ENCODE measurements around the gene ATXN7L1.

The ATXN7L1 gene

DNA sequence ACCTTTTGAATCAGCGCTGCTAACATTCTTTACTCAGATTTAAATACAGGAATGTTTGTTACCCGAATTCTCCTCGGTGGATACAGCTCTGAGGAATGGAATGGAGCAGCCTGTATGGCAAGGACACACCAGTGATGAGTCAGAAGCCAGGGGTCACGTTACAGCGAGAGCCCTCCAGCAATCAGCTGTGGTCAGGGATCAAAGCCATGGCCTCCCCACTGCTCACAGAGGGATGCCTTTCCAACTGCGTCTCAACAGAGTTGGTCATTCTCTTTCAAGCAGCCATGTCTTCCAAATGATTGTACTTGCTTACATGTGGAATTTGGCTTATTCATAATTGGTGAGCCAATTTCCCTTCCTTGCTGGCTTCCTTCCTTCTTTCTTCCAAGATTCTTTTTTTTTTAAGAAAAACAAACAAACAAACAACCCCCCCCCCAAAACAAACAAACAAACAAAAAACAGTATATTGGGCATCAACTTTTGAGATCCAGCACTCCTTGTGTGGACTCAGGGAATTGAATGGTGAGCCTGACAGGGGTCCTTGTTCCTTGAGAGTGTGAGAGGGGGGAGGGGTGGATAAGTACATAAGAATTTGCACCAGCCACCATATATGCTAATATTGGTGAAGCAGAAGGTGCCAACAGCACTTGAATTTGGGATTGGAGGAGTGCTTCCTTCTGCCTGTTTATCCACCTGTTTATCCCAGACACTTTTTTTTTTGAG, 100.2 kb downstream of the ATXN7L1 start:
- no peak for DNase-seq

DNA sequence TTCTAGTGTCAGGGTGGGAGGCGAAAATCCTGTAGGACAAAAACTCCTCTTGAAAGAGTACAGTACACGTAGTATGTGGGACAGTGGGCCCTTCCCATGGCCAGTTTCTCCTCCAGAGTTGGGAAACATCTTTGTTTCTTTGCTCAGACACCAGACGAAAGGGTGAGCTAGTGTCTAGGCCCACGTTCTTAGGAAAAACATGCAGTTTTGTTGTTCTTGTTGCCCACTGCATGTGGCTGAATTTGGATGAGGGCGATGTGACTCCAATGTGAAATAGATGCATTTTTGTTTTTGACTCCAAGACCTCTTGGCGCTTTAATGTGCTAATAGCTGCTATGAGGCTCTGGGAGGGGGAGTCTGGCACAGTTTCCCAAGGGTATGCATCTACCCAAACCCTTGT, 100.8 kb downstream of the ATXN7L1 start:
- DNase-seq: no peak

DNA sequence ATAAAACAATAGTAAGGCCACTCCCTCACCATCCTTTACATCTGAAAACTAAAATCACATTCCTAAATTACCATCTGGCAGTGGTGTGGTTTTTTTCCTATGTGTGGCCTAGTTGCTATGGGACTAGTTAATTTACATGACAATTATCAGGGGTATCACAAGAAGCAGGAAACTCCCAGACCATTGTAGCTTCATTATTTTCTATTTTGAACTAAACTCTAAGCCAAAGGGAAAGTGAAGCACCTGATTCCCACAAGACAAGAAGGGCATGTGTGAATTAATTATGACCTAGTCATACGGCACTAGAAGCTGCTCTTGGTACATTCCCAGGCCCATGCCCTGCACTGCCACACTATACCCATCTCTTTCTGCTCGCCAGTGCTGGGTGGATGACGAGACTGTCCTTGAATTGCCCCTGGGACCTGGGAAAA, 103.4 kb downstream of the ATXN7L1 start:
- DNase-seq: no peak

DNA sequence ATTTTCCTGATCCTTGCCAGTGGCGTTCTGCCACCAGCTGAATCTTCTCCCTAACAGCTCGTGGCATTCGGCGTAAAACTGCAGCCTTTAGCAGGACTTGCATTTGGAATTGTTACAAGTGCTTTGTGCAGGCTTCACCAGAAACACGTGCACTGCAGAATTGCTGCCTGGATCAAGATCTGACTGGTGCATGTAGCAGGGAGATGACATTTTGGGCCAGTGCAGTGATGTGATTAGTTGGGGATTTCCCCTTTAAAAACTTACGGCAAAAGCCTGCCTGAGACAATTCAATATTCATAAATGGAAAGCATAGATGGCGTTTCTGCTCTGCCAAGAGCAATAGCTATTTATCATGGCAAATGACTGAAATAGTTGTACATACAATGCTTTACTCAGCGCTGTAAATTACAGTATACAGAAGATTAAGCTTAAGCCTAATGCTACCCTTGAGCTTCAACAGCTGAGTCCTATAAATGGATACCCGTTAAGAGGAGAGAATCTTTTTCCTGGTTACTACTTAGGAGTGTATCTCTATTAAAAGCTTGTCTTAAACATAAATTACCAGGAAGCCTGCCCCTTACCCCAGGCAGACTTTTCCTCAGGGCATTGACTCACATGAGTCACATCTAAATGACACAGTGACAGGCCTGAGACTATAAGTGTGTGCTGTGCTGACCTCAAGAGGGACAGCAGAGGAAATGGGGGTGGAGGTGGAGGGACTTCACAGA, 106.3 kb downstream of the ATXN7L1 start:
- no peak for DNase-seq

DNA sequence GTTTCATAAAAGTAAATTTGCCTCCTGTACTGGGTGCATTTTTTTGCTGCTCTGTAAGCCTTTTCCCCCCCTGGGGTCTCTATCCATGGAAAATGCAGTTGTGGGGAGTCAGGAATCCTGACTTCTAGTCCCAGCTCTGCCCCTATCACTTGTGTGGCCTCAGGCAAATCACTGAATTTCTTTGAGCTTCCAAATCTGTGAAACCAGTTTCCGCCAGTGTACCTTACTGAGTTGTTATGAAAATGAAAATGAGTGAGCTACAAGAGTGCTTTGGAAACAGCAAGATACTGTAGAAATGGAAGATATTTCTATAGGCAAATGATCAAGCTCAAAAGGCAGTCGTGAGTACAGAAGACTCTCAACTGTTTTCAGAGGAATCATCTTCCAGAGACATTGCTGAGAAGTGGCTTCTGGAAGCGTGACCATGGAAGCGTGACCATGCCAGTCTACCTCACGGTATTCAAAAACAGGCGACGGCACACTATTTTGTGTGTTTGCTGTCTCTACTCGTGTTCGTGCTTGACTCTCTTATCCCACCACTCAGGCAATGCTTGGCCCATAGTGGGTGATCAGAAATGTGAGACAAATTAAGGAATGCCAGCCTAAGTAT, 107.4 kb downstream of the ATXN7L1 start:
- DNase-seq: no peak

GRCh38 chr7:105768117-105768516, 108.3 kb downstream of the ATXN7L1 start:
- no peak for DNase-seq

DNA sequence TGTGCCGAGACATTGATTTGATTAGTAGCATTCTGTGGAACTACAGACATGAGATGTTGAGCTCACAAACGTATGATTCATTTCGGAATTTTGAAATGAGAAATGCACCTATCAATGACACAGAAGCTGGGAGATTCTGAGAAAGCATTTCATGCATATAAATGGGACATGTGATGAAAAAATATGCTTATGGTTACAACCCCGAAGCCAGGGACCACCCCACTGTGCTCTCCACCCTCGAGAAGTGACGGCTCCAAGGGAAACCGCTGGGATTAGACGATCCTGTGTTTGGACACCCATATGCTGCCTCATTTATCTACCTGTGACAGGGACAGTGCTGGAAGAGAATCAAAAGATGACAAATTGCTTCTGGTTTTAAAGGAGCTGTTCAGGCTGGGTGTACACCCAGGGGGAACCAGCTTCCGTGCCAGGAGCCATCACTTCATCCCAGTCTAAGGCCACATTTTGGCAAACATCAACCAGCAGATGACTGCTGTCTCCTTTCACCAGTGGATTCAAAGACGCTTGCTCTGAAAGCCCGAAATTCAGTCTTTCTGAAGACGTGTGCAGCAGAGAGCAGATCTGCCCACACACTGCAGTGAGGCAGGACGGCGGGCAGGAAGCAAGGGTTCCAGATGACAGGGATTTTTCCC, 109.9 kb downstream of the ATXN7L1 start:
- no peak for DNase-seq

DNA sequence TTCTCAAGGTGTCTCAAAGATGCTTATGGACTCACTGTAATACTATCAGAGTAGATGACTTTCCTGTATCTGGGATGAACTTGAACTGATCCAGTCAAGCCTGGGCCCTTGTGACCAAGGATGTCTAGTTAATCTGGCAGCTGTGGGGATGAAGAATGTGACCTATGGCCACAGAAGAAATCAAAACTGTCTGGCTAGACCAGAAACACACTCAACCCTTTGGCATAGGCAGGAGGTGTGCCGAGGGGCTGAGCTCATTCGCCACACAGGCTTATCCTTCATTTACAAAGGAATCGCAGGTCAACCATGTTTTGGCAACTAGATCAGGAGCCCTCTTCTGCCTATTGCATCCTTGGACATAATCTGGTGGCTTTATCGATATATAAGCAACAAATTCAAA, 110.6 kb downstream of the ATXN7L1 start:
- no peak for DNase-seq

DNA sequence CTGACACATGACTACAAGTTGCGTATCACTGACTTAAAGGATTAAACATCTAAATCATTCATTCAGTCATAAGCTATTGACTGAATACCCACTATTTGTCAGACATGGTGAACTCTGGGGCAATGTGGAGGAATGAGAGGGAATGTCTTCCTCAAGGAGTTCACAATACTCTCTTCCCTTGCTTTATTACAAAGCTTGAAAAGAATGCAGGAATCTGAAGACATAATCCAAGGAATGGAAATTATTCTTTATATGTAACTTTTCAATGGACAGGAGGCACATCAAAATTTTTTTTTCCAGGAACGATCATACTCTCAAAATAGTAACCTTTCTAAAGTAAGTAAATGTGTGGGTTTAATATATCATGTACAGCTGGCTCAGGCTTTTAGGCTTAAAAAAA, 111.9 kb downstream of the ATXN7L1 start:
- no peak for DNase-seq

DNA sequence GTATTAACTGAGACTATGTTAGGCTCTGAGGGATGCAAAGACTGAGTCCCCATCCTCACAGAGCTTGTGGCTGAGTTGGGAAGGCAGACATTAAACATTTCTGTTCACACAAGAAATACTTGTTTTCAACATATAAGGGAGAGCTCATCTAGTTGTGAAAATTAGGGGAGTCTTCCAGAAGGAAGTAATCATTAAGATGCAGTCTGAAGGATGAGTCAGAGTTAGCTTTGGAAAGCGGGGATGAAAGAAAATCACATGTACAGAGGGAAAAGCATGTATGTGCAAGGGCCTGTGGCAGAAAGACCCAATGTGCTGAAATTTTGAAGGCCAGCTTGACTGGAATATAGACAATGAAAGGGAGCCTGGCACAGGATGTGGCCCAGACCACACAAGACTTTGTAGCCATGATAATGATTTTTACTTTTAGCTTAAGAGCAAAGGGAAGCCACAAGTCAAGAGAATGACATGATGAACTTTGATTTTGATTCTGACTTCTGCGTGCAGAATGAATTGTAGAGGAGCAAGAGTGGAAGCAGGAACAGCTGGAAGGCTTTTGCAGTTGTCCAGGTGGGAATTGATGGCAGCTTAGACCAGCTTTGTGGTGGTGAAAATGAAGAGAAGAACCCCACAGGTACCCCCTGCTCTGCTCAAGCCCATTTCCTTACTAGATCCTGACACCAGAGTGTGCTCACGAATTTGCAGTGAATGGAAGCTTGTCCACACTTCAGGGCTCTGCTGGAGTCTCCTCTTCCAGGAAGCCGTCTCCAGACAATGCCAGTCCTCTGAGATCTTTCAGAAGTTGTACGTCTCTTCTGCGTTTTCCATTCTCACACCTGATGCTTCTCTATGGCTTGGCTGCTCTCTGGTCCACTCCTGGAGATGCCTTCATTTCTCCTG, 115.6 kb downstream of the ATXN7L1 start:
- peak; percentile 10 for DNase-seq

DNA sequence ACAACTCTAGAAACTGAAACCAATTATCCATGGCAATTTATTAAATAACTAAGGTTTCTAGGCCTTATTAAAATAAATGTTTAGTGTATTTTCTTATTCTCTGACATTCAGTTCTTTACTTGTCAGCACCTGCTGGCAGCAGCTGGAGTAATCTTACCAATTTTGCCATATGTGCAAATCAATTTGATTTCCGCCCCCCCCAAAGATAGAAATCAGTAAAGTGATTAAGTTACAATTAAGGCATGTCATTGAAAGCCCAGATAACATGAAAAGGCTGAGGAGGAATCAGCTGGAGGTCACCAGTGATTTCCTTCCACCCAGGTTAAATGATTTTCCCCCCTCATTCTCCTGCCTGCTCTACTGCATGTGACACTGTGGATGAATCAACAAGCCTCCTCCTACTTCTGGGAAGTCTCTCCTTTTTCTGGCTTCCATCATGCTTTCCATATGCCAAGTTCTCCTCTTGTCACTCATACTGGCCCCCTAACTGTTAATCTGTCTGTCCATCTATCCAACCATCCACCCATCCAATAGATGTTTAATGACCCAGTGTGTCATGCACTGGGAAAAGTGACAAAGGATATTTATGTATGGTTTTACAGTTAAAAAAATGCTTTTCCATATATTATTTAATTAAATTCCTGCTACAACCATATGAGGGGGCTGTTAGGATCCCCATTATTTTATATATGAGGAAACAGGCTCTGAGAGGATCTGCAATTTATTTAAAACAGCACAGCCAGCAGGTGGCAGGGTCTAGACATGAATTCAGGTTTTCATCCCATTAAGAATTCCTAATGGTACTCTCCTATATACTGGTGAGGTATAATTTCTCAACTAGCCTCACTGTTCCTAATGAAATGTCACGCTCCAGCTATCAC, 116.5 kb downstream of the ATXN7L1 start:
- no peak for DNase-seq

GRCh38 chr7:105756367-105756766, 120.0 kb downstream of the ATXN7L1 start:
- no peak for DNase-seq

DNA sequence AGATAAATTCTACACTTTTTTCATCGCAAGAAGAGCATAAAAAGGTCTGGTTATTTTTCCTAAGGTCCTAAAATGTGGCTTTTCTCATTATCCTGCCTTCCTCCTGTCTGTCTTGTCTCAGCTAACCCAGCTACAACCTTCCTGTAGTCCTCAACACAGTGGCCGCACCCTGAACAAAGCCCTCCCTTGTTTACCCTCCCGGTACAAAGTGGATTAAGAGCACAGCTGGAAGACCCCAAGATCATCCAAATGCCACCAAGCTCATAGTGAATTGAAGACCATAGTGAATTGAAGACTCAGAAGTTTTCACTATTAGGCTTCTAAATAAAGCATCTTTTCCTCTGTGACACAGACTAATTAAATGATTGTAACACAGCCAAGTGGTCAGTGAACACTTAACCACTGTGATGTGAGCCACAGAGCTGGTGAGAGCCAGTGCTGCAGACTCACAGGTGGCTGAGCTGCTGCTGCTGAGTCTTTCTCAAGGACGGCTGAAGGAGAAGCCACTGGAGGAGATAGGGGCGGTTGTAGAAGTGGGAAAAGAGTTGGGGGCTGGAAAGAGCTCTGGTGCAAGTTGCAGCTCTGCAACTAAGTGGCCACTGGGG, 123.6 kb downstream of the ATXN7L1 start:
- no peak for DNase-seq

DNA sequence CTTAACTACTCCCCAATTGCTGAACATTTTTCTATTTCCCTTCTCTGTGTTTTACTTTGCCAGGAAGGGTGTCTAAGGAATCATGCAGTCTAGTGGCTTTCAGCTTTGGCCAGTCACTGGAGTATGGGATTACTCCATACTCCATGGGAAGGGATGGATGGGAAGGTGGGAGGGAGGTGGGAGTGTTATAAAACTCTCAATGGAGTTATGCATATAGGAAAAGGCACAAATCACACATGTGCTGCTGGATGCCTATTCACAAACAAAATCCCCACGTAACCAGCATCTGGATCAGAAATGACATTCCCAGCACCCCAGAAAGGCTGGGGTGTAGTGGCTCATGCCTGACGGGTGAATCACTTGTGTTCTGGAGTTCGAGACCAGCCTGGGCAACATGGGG, 125.3 kb downstream of the ATXN7L1 start:
- no peak for DNase-seq

DNA sequence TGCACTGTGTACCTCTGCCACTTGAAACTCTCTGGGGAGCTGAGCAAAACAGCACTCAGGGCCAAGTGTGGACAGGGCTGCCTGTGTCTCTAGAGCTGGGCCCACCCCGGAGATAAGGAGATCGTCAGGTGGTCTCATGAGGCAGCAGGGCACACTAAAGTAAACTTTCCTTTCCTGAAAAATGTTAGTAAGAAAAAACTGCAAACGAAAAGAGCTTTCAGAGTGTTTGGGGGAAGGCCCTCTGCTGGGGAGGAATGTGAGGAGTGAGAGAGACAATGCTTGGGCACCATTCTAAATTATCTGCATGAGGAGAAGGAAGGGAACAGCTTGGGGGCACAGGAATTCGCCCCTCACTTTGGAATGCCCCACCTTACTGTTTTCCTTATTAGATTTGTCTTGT, 127.7 kb downstream of the ATXN7L1 start:
- DNase-seq: no peak

DNA sequence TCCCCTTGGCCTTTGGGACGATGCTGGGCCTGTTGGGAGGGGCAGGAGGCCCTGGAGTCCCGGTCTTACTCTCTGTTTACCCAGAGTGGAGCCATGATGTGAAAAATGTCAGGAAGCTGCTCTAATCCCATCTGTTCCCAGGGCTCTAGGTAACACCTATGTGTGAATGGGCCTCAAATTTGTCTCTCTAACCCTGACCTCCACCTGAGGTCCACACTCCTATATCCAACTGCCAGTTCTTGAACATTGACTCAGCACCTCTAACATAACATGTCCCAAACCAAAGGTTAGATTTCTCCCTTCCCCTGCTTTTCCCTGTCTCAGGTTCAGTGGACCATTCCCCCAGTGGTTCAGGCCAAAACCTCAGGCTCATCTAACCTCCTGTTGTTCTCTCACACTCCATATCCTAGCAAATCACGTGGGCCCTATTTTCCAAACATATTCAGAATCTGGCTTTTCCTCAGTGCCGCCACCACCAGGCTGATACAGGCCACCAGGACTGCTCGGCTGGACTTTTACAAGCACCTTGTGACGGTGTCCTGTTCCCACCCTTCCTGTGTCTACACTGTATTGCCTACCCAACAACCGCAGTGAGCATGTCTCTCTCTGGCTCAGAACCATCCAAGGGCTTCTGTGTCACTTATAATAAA, 130.6 kb downstream of the ATXN7L1 start:
- DNase-seq: no peak

- DNase-seq: no peak
These were observed 132.1 kb downstream of the ATXN7L1 start for GRCh38 chr7:105744258-105744657.

GRCh38 chr7:105743351-105744090, 132.9 kb downstream of the ATXN7L1 start:
- DNase-seq: no peak

GRCh38 chr7:105742787-105743186, 133.6 kb downstream of the ATXN7L1 start:
- DNase-seq: no peak

- no peak for DNase-seq
These were observed 134.4 kb downstream of the ATXN7L1 start for GRCh38 chr7:105741982-105742381.
